ENCODE results near the gene COQ5.
A peak's percentile ranks its signal among the peaks of the same experiment; 100 is the strongest.
"Not testable (repeated sequence)": the region's sequence is repeated elsewhere in the genome, so short reads cannot be mapped to it uniquely, and the experiment has no call there.

COQ5 gene

GRCh38 chr12:120519324-120519723 lies 9.6 kb downstream of the COQ5 start:
- peaks cover 44% of the 10 kb centered on the region for H3K36me3 ChIP-seq (ENCODE audit: insufficient read depth, low read length)
- H3K27me3 ChIP-seq (ENCODE audit: insufficient read depth, low read length); H3K27ac ChIP-seq (ENCODE audit: low read depth, low read length); H3K4me1 ChIP-seq (ENCODE audit: insufficient read depth, low read length); H3K4me3 ChIP-seq (ENCODE audit: low read length); H3K9me3 ChIP-seq (ENCODE audit: insufficient read depth, low read depth, low read length); H3K9ac ChIP-seq (ENCODE audit: low read depth, low read length): not testable (repeated sequence)
- 96% methylated on average over 8 of the region's 8 CpGs for WGBS

DNA sequence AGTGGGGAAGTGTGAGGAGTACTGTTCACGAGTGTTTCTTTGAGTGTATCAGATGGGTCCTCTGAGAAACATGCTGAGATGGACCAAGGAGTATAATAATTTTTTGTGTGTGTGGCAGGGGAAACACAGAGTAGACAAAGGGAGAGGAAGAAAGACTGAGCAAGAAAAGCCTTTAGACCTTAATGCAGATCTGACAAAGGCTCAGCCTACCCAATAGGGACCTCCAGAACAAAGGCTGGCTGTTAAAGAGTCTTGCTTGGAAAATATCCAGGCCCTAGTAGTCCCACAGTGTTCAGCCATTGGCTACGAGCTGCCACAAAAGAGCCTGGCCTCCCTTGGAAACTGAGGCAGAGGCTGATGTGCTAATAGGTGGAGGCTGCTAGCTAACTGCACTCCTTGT lies 13.5 kb downstream of the COQ5 start:
- no peaks in the 10 kb centered on the region for H3K9me3 ChIP-seq (ENCODE audit: insufficient read depth, low read depth, low read length)
- 93% methylated on average over 2 of the region's 2 CpGs for WGBS
- H3K27me3 ChIP-seq (ENCODE audit: insufficient read depth, low read length), result no peaks in the 10 kb centered on the region
- H3K9ac ChIP-seq (ENCODE audit: low read depth, low read length), result no peak overlapping the region
- no peak overlapping the region for H3K4me3 ChIP-seq (ENCODE audit: low read length)
- peaks cover 52% of the 10 kb centered on the region for H3K36me3 ChIP-seq (ENCODE audit: insufficient read depth, low read length)
- H3K4me1 ChIP-seq (ENCODE audit: insufficient read depth, low read length), result no peaks in the 10 kb centered on the region
- no peak overlapping the region for H3K27ac ChIP-seq (ENCODE audit: low read depth, low read length)

DNA sequence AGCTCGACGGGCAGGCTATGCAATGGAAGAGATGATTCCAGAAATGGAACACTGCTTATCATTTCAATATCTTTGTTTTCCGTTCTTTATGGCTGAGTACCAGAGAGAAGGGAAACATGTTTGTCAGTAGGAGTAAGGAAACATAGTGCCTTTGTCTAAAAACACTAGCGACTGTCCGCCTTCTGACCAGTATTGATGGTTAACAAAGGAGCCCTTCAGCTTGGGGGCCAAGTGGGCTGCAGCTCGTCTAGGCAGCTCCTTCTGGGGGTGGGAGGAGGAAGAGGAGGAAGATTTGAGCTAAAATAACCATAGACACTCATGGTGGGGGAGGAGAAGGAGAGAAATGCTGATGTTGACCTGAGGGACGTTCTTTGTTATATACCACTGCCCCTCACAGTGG lies 15.0 kb downstream of the COQ5 start:
- H3K27me3 ChIP-seq (ENCODE audit: insufficient read depth, low read length), result no peaks in the 10 kb centered on the region
- WGBS, result 93% methylated on average over 7 of the region's 7 CpGs
- no peaks in the 10 kb centered on the region for H3K9me3 ChIP-seq (ENCODE audit: insufficient read depth, low read depth, low read length)
- H3K27ac ChIP-seq (ENCODE audit: low read depth, low read length), result no peak overlapping the region
- peaks cover 60% of the 10 kb centered on the region for H3K36me3 ChIP-seq (ENCODE audit: insufficient read depth, low read length)
- H3K4me1 ChIP-seq (ENCODE audit: insufficient read depth, low read length), result no peaks in the 10 kb centered on the region
- no peak overlapping the region for H3K4me3 ChIP-seq (ENCODE audit: low read length)
- no peak overlapping the region for H3K9ac ChIP-seq (ENCODE audit: low read depth, low read length)

DNA sequence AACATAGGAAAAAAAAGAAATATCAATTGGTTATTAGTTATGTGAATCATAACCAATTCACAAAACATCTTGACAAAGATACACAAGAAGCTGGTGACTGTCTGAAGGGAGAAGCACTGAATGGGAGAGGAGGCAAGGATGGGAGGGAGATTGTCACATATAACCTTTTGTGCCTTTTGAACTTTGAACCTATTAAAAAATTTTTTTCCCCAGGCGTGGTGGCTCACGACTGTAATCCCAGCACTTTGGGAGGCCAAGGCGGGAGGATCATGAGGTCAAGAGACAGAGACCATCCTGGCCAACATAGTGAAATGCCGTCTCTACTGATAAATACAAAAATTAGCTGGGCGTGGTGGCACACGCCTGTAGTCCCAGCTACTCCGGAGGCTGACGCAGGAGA lies 20.4 kb downstream of the COQ5 start:
- Histone ChIP-seq H3K9ac (ENCODE audit: low read depth, low read length) (no peak overlapping the region), H3K4me1 (ENCODE audit: insufficient read depth, low read length) (peaks cover 8% of the 10 kb centered on the region; the same call in 1 of the 2 replicates), H3K27ac (ENCODE audit: low read depth, low read length) (no peak overlapping the region), H3K27me3 (ENCODE audit: insufficient read depth, low read length) (no peaks in the 10 kb centered on the region), H3K9me3 (ENCODE audit: insufficient read depth, low read depth, low read length) (no peaks in the 10 kb centered on the region), H3K36me3 (ENCODE audit: insufficient read depth, low read length) (peaks cover 52% of the 10 kb centered on the region), H3K4me3 (ENCODE audit: low read length) (no peak overlapping the region)
- WGBS, result 97% methylated on average over 8 of the region's 8 CpGs

- Histone ChIP-seq H3K9ac (ENCODE audit: low read depth, low read length) (no peak overlapping the region), H3K9me3 (ENCODE audit: insufficient read depth, low read depth, low read length) (no peaks in the 10 kb centered on the region), H3K27ac (ENCODE audit: low read depth, low read length) (peak overlapping the region; percentile 62), H3K36me3 (ENCODE audit: insufficient read depth, low read length) (peaks cover 42% of the 10 kb centered on the region), H3K27me3 (ENCODE audit: insufficient read depth, low read length) (no peaks in the 10 kb centered on the region), H3K4me3 (ENCODE audit: low read length) (no peak overlapping the region; the same call in 1 of the 2 replicates), H3K4me1 (ENCODE audit: insufficient read depth, low read length) (peaks cover 8% of the 10 kb centered on the region; the same call in 1 of the 2 replicates)
- 52% methylated on average over 3 of the region's 4 CpGs for WGBS
Observed at GRCh38 chr12:120504587-120504986, 24.4 kb downstream of the COQ5 start.

- no peak overlapping the region for H3K9ac ChIP-seq (ENCODE audit: low read depth, low read length)
- no peak overlapping the region for H3K4me3 ChIP-seq (ENCODE audit: low read length)
- no peaks in the 10 kb centered on the region for H3K9me3 ChIP-seq (ENCODE audit: insufficient read depth, low read depth, low read length)
- H3K4me1 ChIP-seq (ENCODE audit: insufficient read depth, low read length), result peaks cover 17% of the 10 kb centered on the region
- H3K36me3 ChIP-seq (ENCODE audit: insufficient read depth, low read length), result peaks cover 41% of the 10 kb centered on the region
- no peak overlapping the region for H3K27ac ChIP-seq (ENCODE audit: low read depth, low read length)
- 97% methylated on average over 1 of the region's 1 CpG for WGBS
- H3K27me3 ChIP-seq (ENCODE audit: insufficient read depth, low read length), result no peaks in the 10 kb centered on the region
Observed at GRCh38 chr12:120500581-120500980, 28.4 kb downstream of the COQ5 start.

DNA sequence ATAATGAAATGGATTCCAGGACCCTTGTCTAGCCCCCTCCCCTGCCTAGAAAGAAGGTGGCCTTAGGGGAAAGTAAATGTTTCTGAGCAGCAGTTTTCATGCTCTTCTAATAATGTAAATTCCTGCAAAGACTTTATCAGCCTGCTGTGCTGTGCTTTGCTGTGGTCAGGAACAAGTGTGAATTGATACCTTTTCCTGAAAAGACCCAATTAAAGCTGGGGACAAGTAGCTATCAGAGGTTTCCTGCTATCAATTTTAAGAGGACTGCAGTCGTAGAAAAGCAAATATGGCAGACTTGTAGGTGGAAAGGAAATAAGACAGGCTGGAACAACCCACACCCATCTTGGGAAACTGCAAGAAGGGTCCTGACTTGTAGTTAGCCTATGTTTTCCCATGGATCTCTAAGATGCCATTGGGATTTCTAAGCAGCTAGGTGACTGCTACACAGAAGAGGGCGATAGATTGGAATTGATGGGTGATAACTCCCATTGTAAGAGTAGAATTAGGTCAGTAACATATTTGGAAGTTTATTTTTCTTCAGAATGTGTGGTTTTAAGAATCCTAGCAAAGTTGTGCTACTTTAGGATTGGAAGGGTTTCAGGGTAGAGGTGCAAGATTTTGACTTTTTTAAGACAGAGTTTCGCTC lies 30.0 kb downstream of the COQ5 start:
- Histone ChIP-seq H3K27ac (ENCODE audit: low read depth, low read length) (peak overlapping the region; percentile 43; the same call in 1 of the 2 replicates), H3K27me3 (ENCODE audit: insufficient read depth, low read length) (no peaks in the 10 kb centered on the region), H3K9ac (ENCODE audit: low read depth, low read length) (no peak overlapping the region), H3K4me3 (ENCODE audit: low read length) (peak overlapping the region; percentile 99; the same call in 1 of the 2 replicates), H3K36me3 (ENCODE audit: insufficient read depth, low read length) (peaks cover 39% of the 10 kb centered on the region), H3K4me1 (ENCODE audit: insufficient read depth, low read length) (peaks cover 15% of the 10 kb centered on the region), H3K9me3 (ENCODE audit: insufficient read depth, low read depth, low read length) (no peaks in the 10 kb centered on the region)
- WGBS, result 80% methylated on average over 3 of the region's 3 CpGs

GRCh38 chr12:120497524-120498150 lies 31.3 kb downstream of the COQ5 start:
- 76% methylated on average over 7 of the region's 9 CpGs for WGBS

GRCh38 chr12:120496413-120497340 lies 32.3 kb downstream of the COQ5 start:
- peak overlapping the region; percentile 99 for H3K4me3 ChIP-seq (ENCODE audit: low read length)
- peak overlapping the region; percentile 85 for H3K9ac ChIP-seq (ENCODE audit: low read depth, low read length)
- under 1% methylated on average over 47 of the region's 47 CpGs for WGBS
- peak overlapping the region; percentile 77; the same call in 1 of the 2 replicates for H3K27ac ChIP-seq (ENCODE audit: low read depth, low read length)
- H3K36me3 ChIP-seq (ENCODE audit: insufficient read depth, low read length), result peaks cover 23% of the 10 kb centered on the region
- no peaks in the 10 kb centered on the region for H3K27me3 ChIP-seq (ENCODE audit: insufficient read depth, low read length)
- no peaks in the 10 kb centered on the region for H3K9me3 ChIP-seq (ENCODE audit: insufficient read depth, low read depth, low read length)
- H3K4me1 ChIP-seq (ENCODE audit: insufficient read depth, low read length), result peaks cover 15% of the 10 kb centered on the region

More at GRCh38 chr12:120497524-120498150, 31.3 kb downstream of the COQ5 start:
- Histone ChIP-seq H3K4me3 (ENCODE audit: low read length) (peak overlapping the region; percentile 99), H3K9me3 (ENCODE audit: insufficient read depth, low read depth, low read length) (no peaks in the 10 kb centered on the region), H3K9ac (ENCODE audit: low read depth, low read length) (peak overlapping the region; percentile 85; the same call in 1 of the 2 replicates), H3K27me3 (ENCODE audit: insufficient read depth, low read length) (no peaks in the 10 kb centered on the region), H3K27ac (ENCODE audit: low read depth, low read length) (no peak overlapping the region), H3K4me1 (ENCODE audit: insufficient read depth, low read length) (peaks cover 15% of the 10 kb centered on the region), H3K36me3 (ENCODE audit: insufficient read depth, low read length) (peaks cover 25% of the 10 kb centered on the region)

- Histone ChIP-seq H3K9me3 (ENCODE audit: insufficient read depth, low read depth, low read length) (no peaks in the 10 kb centered on the region), H3K4me1 (ENCODE audit: insufficient read depth, low read length) (peaks cover 15% of the 10 kb centered on the region), H3K27me3 (ENCODE audit: insufficient read depth, low read length) (no peaks in the 10 kb centered on the region), H3K27ac (ENCODE audit: low read depth, low read length) (peak within 1 kb of the TSS; percentile 77; the same call in 1 of the 2 replicates), H3K4me3 (ENCODE audit: low read length) (peak within 1 kb of the TSS; percentile 99), H3K36me3 (ENCODE audit: insufficient read depth, low read length) (peaks cover 26% of the 10 kb centered on the region), H3K9ac (ENCODE audit: low read depth, low read length) (peak within 1 kb of the TSS; percentile 85)
- WGBS, result under 1% methylated on average over 53 of the region's 53 CpGs
Observed at GRCh38 chr12:120495731-120496412, 33.1 kb downstream of the COQ5 start, which contains the start of gene DYNLL1. Gene DYNLL1, plus strand, starts transcription at chr12:120496113. Its CDS starts 309 bp downstream, at chr12:120496422.
